Stimulated activated CD8-positive, alpha-beta memory T cell treated with anti-CD3 and anti-CD28 coated beads, Interleukin-7, amount 100 ng/mL, for 24 hours (primary cell): ENCODE measurements around the gene PSAPL1.

Experiments
- DNase-seq: peaks from one replicate; pipeline ENCODE4 v3.0.0-alpha.2; 2020; ENCODE audit warnings: low read depth

Gene PSAPL1

DNA sequence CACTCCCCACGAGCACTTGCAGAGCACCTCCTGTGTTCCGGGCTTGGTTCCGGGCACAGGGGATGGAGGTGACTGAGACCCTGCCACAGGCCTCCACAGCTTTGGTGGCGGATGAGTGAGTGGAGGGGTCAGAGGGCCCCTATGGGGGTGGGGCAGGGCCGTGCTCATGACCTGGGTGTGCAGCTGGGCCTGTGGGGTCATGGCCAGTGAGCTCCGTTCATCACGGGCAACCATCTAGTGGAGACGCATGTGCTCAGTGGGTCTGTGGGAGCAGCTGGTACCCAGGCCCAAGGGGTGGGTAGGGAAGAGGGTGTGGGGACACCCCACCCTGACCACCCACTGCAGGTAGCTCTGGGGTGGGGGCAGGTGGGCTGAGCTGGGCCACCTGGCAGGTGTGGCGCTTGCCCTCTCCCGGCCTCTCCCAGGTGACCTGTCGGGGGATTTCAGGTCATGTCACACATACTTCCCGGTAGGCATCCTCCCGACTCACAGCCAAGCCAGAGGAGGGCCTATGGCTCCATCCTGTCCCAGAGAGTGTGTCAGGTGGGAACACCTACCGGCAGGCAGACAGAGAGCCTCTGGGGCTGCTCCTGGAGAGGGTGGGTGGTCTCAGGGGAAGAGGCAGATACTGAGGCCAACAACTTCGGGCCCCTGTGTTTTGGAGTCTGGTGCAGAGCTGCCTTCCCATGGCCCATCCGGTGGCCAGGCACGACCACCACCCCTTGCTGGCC is 3.6 kb downstream of the PSAPL1 start:
- no peak for DNase-seq

DNA sequence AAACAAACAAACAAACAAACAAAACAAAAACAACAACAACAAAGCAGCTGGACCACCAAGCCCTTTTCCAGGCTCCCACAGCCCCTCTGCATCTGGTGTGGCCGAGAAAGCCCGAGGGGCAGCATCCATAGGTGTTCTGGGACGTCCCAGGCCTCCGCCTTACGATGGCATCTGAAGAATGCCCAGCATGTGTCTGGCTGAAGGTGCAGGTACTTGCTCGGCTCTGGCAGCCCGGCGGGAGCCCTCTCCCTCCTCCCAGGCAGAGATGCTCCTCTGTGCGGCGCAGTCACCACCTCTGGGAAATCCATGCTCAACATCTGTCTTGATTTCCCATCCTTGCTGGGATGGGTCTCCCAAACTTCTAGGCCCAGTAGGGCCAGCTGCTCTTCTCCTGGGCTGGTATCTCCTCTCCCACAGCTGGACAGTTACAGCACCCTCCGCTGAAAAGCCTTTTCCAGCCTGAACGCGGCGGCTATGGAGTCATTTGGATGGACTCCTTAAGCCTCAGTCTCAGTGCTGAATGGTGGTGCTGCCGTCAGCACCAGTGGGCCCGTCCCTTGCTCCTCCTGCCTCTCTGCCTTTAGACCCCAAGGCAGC is 4.3 kb downstream of the PSAPL1 start:
- no peak for DNase-seq

DNA sequence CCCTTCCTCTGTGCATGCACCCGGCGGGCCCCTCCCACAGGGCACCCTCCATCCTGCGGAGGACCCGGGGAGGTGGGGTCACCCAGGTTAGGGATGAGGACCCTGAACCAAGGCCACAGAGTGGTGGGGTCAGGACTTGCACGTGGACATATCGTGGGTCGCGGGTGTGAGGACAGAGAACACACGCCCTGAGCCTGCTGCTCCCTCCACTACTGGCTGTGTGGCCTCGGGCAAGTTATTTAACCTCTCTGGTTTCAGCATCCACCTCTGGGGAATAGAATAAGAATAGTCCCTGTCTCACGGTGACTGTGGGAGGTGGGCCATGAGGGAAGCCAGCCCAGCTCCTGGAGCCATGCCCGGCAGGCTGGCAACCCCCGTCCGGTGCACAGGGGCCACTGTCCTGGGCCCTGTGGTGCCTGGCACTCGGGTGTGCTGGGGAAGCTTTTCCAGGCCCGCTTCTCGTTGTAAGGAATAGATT is 5.1 kb downstream of the PSAPL1 start:
- DNase-seq = no peak

DNA sequence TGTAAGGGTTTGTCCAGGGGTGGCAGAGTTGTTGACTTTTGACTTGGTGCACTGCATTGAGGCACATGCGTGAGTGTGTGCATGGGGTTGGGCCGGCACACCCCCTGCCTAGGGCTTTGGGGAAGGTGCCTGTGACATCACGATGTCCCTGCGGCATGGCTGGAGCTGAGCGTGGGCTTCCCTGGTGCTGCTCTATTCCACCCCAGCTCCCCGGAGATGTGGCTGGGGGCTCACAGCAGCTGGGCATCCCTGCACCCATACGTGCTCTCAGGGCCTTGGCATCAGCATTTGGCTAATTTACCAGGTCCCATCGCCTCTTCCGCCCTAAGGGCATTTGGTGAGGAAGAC is 5.7 kb downstream of the PSAPL1 start:
- DNase-seq = no peak

DNA sequence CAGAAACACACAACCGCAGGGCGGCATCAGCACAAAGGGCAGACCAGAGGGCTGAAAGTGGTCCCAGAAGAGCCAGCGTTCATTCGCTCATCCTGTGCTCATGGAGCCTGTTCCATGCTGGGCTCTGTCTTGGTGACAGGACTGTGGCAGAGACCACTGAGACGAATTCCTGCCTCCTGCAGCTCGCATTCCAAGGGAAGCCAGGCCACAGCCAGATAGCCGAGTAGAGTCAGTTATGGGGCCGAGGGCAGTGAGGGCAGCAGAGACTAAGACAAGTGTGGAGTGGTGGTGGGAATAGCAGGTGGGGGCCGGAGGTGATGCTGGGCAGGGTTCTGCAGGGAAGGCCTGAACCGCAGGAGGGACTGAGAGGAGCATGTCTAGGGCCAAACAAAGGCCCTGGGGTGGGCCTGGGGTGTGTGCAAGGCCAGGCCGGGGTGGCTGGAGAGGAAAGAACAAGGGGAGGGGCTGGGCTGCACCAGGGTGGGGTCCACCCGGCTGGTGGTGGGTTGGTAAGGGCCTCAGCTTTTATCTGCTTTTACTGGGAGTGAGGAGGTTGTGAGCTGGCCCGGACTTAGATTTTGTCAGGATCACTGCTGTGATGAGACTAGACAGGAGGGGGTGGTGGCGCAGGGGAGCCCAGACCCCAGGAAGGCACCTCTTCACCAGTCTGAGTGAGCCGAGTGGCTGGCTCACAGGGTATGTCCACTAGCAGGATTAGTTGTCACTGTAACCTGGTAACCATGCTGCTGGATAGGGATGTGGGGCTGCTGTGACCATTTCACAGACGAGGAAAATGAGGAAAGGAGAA is 6.3 kb downstream of the PSAPL1 start:
- DNase-seq = no peak

DNA sequence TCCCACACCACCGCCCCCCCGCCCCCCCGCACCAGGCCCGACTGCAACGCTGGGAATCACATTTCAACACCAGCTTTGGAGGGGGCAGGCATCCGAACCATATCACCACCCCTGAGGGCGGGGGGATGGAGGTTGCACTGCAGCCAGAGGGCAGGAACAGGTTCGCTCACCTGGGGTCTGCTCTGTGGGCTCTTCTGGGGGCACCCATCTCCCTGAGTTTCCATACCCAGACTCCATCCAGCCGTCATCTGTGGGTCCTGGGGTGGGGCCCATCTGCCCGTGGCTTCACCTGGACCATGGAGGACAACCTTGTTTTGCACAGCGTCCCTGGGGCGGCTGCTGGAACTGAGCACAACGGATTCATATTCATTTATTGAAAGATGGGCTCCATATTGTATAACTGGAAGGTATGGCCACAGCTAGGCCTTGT is 6.9 kb downstream of the PSAPL1 start:
- DNase-seq = no peak

DNA sequence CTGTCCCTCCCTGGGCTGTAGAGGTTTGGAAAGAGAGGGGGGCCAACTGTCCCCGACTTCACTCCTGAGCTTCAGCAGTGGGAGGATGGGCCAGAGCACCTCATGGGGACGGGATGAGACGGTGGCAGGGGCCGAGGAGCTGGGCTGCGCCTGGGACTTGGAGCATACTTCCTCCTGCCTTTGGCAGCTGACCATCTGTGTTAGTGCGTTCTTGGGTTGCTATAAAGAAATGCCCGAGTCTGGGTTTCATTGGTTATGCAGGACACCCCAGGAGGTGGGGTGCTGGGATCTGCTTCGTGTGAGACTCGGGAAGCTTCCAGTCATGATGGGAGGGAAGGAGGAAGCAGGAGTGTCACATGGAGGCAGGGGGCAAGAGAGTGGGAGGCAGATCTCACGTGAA is 7.4 kb downstream of the PSAPL1 start:
- DNase-seq = no peak

DNA sequence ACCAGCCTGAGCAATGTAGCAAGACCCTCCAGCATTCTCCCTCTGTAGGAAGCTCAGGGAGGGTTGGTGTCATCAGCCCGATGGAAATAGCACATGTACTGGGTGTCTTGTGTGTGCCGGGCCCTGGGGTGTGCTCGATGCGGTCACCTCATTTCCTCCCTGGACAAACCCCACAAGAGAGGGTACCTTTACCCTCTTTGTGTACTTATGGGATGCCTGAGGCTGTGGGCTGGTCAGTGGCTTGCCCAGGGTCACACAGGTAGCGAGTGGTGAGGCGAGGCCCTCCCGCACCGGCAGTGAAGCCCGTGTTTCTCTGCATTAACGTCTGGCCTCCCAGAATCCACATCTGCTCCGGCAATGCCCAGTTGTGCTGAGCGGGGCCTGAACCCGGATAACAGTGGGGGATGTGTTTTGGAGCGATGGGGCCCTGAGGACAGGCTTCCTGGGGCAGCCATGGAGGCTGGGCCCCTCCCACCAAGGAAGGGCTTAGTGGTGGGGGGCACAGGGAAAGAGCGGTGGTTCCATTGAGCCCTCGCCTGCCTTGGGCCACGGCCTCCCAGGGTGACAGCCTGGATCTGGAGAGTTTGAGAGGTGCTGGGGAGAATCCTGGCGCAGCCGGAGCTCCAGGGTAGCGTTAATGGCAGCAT is 8.1 kb downstream of the PSAPL1 start:
- DNase-seq = no peak

DNA sequence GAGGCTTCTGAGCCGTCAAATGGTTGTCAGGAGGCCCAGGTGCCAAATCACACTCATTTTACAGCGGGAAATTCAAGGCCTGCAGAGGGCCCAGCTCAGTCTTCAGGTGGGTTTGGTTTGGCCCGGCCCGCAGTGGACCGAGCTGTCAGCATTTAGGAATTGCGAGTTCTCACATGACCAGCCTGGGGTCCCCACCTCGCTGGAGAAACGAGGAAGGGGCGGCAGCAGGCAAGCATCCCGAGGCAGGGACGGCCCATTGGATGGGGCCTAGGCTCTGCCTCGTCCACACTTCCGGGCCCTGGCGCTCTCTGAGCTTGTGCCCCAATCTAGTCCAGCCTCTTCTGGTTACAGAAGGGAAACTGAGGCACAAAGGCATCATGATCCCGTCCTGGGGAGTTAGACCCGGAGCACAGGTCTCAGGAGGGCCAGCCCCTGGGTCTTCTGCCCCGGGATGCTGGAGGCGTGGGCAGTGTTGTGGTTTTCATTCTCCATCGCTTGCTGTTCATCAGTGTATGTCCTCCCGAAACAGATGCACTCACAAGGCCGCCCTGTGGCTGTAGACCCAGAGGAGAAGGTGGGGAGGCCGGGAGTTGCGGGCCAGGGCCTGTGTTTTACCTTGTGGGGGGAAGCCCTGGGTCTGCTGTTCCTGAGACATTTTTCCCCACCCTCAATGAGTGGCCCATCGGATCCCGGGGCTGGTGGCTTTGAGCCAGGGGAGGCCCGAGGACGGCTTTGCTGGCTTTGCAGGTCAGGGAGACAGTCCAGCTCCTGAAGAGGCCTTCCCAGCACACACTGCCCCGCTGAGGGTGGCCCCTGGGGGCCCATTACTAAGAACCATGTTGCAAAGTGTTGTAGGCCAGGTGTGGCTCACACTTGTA is 8.9 kb downstream of the PSAPL1 start:
- DNase-seq = no peak

DNA sequence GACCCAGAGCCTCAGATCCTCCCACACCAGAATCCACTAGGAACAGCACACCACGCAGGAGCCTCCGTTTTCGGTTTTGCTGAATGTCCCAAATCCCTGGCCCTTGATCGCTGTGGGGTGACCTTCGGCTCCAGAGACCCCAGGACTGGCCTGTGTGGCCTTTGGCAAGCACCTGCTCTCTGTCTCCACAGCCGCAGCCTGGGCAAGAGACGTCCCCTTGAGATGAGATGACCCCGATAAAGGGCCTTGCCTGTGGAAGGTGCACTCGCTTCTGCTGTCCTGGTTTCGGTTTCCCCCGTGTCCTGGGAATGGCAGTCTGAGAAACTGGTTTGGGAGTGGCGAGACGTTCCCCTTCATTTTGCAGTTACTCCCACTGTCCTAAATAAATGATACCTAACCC is 9.6 kb downstream of the PSAPL1 start:
- no peak for DNase-seq

DNA sequence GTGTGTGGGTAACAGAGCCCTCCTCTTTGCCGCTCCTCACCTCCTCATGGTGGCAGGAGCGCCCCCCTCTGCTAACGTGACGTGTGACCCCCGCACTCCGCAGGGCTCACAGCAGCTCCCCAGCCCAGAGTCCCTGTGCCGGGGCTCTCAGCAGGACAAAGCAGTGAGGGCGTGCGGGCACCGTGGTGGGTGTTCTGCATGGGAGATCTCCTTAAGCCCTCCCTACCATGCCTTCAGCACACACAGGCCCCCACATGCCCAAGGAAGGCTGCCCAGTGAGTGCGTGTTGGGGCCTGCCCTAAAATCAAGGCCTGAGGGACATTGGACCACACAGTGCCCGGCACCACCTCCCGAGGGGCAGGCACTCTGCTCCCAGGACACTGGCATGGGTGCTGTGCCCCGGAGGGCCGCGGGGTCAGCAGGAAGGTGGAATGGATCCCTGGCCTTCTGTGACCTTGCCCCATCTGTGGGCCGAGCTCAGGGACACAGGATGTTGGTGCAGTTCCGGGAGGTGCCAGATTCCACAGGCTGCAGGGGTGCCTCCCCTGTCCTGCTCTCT is 10.1 kb downstream of the PSAPL1 start:
- no peak for DNase-seq

DNA sequence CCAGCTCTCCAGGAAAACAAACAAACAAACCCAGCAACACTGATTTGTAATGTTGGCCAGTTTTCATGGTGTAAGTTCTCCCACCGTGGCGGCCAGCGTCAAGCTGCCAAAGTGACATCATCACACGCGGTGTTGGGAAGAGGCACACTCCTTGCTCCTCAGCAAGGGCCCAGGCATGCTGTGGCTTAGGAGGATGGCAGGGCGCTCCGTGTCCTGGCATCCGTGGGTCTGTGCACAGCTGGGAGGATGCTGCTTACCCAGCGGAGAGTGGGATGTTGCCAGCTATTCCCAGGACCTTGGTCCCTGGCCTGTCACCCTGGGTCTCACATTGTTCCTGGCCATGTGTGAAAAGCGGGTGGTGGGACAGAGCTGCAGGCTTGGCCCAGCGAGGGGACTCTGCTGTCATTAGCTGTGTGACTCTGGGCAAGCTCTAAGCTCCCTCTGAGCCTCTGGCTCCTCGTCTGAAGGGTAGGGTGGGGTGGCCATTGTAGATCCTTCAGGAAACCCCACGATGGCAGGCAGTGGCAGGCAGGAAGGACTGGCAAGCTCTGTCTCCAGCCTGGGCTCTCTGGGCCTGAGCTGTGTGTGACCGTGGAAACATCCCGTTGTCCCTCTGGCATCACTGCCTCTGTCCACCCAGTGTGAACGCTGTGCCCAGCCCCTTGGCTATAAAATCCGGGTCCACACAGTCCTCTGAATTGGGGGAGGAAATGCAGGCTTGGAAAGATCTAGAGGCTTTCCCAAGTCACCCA is 10.8 kb downstream of the PSAPL1 start:
- no peak for DNase-seq

DNA sequence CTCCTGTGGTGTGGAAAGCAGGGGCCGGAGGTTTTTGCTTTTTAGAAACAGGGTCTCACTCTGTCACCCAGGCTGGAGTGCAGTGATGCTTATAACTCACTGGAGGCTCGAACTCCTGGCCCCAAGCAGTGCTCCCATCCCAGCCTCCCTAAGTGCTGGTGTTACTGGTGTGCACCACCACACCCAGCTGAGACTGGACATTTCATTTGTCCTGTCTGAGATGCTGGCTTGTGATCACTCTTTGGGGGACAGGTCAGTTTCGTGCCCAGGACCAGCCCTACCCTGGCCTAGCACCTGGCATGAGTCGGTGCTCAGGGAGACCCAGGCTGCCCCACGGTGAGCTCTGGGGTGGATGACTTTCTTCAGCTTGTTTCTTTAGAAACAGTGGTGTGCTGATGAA is 11.3 kb downstream of the PSAPL1 start:
- no peak for DNase-seq

DNA sequence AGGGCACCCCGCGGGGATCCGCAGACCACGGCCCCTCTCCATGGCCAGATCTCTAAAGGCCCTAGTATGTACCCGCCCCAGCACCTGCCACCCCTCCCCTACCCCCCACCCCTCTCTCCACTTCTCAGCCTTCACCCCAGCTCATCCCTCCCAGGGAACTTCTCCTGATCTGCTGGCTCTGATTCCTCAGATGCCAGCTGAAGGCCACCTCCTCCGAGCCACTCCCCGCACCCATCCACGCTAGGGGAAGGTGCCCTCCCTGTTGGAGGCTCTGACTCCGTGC is 11.9 kb downstream of the PSAPL1 start:
- no peak for DNase-seq

DNA sequence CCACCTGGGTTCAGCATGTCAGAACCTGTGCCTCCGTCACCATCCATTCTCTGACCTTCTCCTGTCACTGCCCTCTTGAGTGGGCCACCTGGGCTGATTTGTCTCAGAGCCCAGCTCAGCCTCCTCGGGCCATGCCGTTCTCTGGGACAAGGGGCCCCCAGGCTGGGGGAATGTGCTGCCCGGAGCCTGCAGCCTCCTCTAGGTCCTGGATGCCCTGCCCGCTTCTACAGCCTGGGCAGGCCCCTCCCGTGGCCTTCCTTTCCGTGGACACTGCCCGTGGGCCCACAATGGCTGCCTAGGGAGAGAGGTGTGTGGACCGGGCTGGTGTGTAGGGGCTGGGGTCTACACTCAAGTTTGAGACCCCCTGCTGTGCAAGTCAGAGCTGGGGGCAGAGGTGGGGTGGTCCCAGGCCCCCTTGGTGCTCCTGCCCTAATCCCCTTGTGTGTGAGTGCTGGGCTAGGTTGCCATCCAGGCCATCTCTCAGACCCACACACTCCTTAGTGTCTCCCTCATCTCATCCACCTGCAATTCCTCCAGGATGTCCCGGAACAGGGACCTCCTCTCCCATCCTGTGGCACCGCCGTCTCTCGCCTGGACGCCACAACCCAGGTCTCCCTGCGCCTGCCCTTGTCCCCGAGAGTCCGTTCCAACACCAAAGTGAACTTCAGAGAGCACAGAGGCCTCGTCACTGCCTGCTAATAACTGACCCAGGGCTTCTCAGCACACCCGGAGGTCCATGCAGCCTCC is 12.4 kb downstream of the PSAPL1 start:
- DNase-seq = no peak

DNA sequence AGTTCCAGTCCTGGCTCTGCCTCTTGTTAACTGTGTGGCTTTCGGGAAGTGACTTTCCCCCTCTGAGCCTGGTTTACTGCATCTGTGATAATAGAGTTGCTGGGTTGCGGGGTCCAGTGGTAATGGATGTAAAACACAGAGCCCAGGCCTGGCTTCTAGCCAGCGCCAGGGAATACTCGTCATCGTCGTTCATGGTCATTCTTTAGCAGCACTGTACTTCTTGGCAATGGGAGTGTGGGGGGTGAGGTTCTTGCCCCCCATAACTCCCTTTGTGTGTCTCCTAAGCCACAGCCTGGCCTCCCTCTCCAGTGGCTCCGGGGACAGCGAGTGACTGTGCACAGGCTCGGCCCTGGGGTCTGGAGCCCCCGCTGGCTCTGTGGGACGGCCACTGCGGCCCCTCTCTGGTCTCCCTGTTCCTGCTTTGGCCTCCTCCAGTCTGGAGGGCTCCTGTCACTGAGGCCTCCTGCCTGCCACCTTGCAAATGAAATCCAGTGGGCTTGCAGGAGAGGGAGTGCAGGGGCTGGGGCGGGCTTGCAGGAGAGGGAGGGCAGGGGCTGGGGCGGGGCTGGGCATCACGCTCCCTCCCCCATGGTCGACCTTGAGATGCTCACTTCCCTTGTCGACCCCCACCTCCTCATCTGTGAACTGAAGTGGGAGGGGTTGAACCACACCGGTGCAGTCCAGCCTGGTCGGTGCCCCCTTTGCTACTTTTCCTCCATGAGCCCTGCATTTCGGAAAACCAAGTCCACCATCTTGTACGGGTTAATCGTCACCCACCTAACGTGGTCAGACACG is 13.2 kb downstream of the PSAPL1 start:
- no peak for DNase-seq

DNA sequence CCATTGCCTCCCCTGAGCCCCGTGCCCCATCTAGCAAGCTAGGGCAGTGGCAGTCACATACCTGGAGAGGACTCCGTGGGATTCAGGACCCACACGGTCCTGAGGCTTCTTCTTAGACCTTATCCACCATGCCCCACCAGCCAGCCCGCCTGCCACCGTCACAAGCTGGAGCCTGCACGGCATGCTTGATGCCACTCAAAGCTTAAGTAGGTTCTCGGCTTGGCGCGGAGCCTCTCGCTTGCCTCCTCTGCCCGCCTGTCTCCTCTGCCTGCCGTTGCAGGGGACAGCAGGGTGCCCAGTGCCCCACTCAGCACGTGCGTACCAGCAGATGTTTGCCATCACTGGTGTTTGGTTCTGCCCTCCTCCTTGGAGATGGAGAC is 14.1 kb downstream of the PSAPL1 start:
- DNase-seq = no peak

DNA sequence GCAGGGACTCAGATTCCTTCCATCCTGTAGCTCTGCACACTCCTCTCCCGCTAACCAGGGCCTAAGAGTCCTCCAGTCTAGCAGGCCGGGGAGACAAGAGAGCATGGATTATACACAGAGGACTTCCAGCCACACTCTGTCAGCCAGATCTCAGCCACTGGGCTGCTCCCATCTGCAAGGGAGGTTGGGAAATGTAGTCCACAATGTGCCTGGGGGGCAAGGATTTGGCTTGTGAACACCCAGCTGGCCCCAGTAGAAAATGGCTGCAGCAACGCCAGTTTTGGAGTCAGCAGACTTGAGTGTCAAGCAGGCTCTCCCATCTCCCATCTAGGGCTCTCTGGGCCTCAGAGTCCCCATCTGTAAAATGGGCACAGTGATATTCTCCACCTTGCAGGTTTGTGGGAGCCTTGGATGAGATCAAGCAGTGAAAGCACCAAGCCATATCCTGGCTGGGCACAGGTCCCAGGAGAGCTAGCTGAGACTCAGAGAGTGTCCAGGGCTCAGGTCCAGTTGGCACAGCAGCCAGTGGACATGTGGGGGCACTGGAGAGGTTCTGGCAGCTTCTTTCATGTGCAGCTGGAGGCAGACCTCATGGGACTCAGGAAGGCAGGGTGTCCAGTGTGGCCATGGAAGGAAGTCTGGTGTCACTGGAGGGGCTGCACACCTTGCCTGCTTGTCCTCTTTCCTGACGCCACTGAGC is 14.6 kb downstream of the PSAPL1 start:
- no peak for DNase-seq
